Fibroblast of lung (primary cell): Measurements from ENCODE around the gene BCAS3. TPM values are rescaled to one million over a fixed set of nuclear protein-coding genes. Genes with fewer than 3 reads are reported as not detected.

ENCODE experiments used
- DNase-seq, 2 donors: peaks; one replicate each; pipeline versions ENCODE4 v3.0.0 to v3.0.0-alpha.2; 2010; ENCODE audit warnings: low read depth in 2 of 2
- H2AFZ ChIP-seq: 2 replicates; pipeline ENCODE4 v1.5.1; 2012; ENCODE audit warnings: low read length, control low read depth, inconsistent platforms
- H3K27ac ChIP-seq: 2 replicates; pipeline ENCODE4 v1.5.1; 2011; ENCODE audit warnings: low read length, control low read depth; ENCODE audit not compliant: insufficient read depth
- H3K27me3 ChIP-seq: 2 replicates; pipeline ENCODE4 v1.5.1; 2011; ENCODE audit warnings: mild to moderate bottlenecking, low read length; ENCODE audit not compliant: control insufficient read depth, insufficient read depth
- H3K36me3 ChIP-seq: 2 replicates; pipeline ENCODE4 v1.5.1; 2011; ENCODE audit warnings: low read length; ENCODE audit not compliant: control insufficient read depth, insufficient read depth
- H3K4me1 ChIP-seq: 2 replicates; pipeline ENCODE4 v1.5.1; 2011; ENCODE audit warnings: low read length; ENCODE audit not compliant: control insufficient read depth, insufficient read depth; ENCODE audit errors: extremely low read depth
- H3K4me2 ChIP-seq: 2 replicates; pipeline ENCODE4 v1.5.1; 2011; ENCODE audit warnings: low read length, control low read depth; ENCODE audit not compliant: insufficient read depth; ENCODE audit errors: extremely low read depth
- H3K4me3 ChIP-seq, 4 experiments: fragments of 200-600 bp in 1 of 4; sonication (generic) in 1 of 4; replicated peaks in 1 of 4; 2 replicates each; pipeline ENCODE4 v1.5.1; 2011 to 2016; ENCODE audit warnings: low read length in 4 of 4, low read depth in 3 of 4, mild to moderate bottlenecking in 3 of 4, control low read depth in 2 of 4, inconsistent platforms in 1 of 4, mixed read lengths in 1 of 4; ENCODE audit not compliant: insufficient read depth in 1 of 4; ENCODE audit errors: control extremely low read depth in 1 of 4
- H3K79me2 ChIP-seq: 2 replicates; pipeline ENCODE4 v1.5.1; 2012; ENCODE audit warnings: mild to moderate bottlenecking, low read length, inconsistent platforms; ENCODE audit not compliant: control insufficient read depth, insufficient read depth
- H3K9ac ChIP-seq: 2 replicates; pipeline ENCODE4 v1.5.1; 2011; ENCODE audit warnings: mild to moderate bottlenecking, low read length, control low read depth; ENCODE audit not compliant: insufficient read depth
- H3K9me3 ChIP-seq: 2 replicates; pipeline ENCODE4 v1.5.1; 2012; ENCODE audit warnings: low read depth, low read length; ENCODE audit not compliant: control insufficient read depth, insufficient read depth
- H4K20me1 ChIP-seq: 2 replicates; pipeline ENCODE4 v1.5.1; 2011; ENCODE audit warnings: low read length; ENCODE audit not compliant: control insufficient read depth, insufficient read depth; ENCODE audit errors: extremely low read depth
- CTCF ChIP-seq, 2 donors: IDR thresholded peaks in 1 of 2; conservative IDR thresholded peaks in 1 of 2; 1 replicate in 1 of 2; 2 replicates in 1 of 2; pipeline ENCODE4 v1.5.1; 2011 to 2012; ENCODE audit warnings: low read length in 2 of 2, control low read depth in 1 of 2, inconsistent platforms in 1 of 2, low read depth in 1 of 2, mild to moderate bottlenecking in 1 of 2
- EZH2 ChIP-seq: IDR thresholded peaks from 2 replicates; pipeline ENCODE4 v1.5.1; 2012; ENCODE audit warnings: low read length, control low read depth, mild to moderate bottlenecking; ENCODE audit errors: missing control alignments
- polyA plus RNA-seq, 2 donors: library from polyadenylated mRNA; depleted of rRNA in 1 of 2; stranded (reverse) in 1 of 2; unstranded in 1 of 2; fragments of >200 nt; gene quantifications; 2 replicates each; pipeline ENCODE4 v1.2.1, GENCODE V29; 2011 to 2012; ENCODE audit warnings: missing spikeins in 1 of 2
- total RNA-seq: library from RNA; depleted of rRNA; stranded (reverse); fragments of >200 nt; gene quantifications from 2 replicates; pipeline ENCODE4 v1.2.1, GENCODE V29; 2014

Gene BCAS3
- total and polyA plus RNA-seq, 2 donors (not counting 1 experiment from before 2014, with no cell fraction given), result 9.9 to 43.6 TPM

- H3K9ac ChIP-seq, result peak overlapping the region; percentile 25
Measured at GRCh38 chr17:61129267-61130254, 451.9 kb downstream of the BCAS3 start.

GRCh38 chr17:61130330-61130729 is 452.7 kb downstream of the BCAS3 start:
- Histone ChIP-seq H3K4me3 (no peak overlapping the region), H3K9me3 (no peaks in the 10 kb centered on the region), H2AFZ (no peak overlapping the region), H3K4me2 (peak overlapping the region; percentile 18), H4K20me1 (no peaks in the 10 kb centered on the region), H3K27ac (peak overlapping the region; percentile 88), H3K79me2 (peaks cover 41% of the 10 kb centered on the region), H3K36me3 (no peaks in the 10 kb centered on the region), H3K9ac (no peak overlapping the region), H3K4me1 (peaks cover 34% of the 10 kb centered on the region), H3K27me3 (no peaks in the 10 kb centered on the region)
- no peak for TF ChIP-seq CTCF (conservative IDR thresholded peaks at IDR 0.05 in 1 of 2, IDR thresholded peaks at IDR 0.05 in 1 of 2; ENCODE audit: low read depth in 1 of 2, low read length in 2 of 2)
- no peak for TF ChIP-seq EZH2
- DNase-seq, result no peak

More at GRCh38 chr17:61129267-61130254, 451.9 kb downstream of the BCAS3 start:
- peak in 1 of 2 donors; percentile 65 for DNase-seq
- Histone ChIP-seq H3K36me3 (no peaks in the 10 kb centered on the region), H3K27ac (peak overlapping the region; percentile 88), H3K79me2 (peaks cover 35% of the 10 kb centered on the region), H2AFZ (no peak overlapping the region), H3K4me3 (no peak overlapping the region), H4K20me1 (no peaks in the 10 kb centered on the region), H3K4me2 (peak overlapping the region; percentile 17), H3K4me1 (peaks cover 35% of the 10 kb centered on the region), H3K27me3 (no peaks in the 10 kb centered on the region), H3K9me3 (no peaks in the 10 kb centered on the region)
- no peak for TF ChIP-seq EZH2
- TF ChIP-seq CTCF (conservative IDR thresholded peaks at IDR 0.05 in 1 of 2, IDR thresholded peaks at IDR 0.05 in 1 of 2; ENCODE audit: low read depth in 1 of 2, low read length in 2 of 2), result no peak

- no peak for DNase-seq
- Histone ChIP-seq H3K27me3 (no peaks in the 10 kb centered on the region), H2AFZ (no peak overlapping the region), H4K20me1 (no peaks in the 10 kb centered on the region), H3K9ac (peak overlapping the region; percentile 16), H3K79me2 (peaks cover 45% of the 10 kb centered on the region), H3K36me3 (no peaks in the 10 kb centered on the region), H3K27ac (peak overlapping the region; percentile 50), H3K4me2 (peak overlapping the region; percentile 60), H3K9me3 (no peaks in the 10 kb centered on the region), H3K4me1 (peaks cover 35% of the 10 kb centered on the region), H3K4me3 (no peak overlapping the region)
- no peak for TF ChIP-seq CTCF (conservative IDR thresholded peaks at IDR 0.05 in 1 of 2, IDR thresholded peaks at IDR 0.05 in 1 of 2; ENCODE audit: low read depth in 1 of 2, low read length in 2 of 2)
- TF ChIP-seq EZH2, result no peak
Measured at GRCh38 chr17:61131585-61131984, 453.9 kb downstream of the BCAS3 start.
